Spleen (tissue), 11 donors: ENCODE measurements around the gene GMDS. TPM values are rescaled to one million over a fixed set of nuclear protein-coding genes. Genes with fewer than 3 reads are reported as not detected.

Source experiments
- DNase-seq: peaks from one replicate; pipeline ENCODE4 v3.0.0-alpha.2; 2020
- H3K27ac ChIP-seq, 8 donors: fragments of 200-600 bp; sonication (generic) in 7 of 8; 1 replicate in 4 of 8; 2 replicates in 4 of 8; pipeline versions ENCODE4 v1.5.0 to v1.8.0; 2016 to 2021; ENCODE audit warnings: inconsistent platforms in 4 of 8, mild to moderate bottlenecking in 4 of 8, moderate library complexity in 1 of 8
- H3K27me3 ChIP-seq, 7 donors: fragments of 200-600 bp; sonication (generic) in 6 of 7; replicated peaks in 1 of 7; 1 replicate in 4 of 7; 2 replicates in 3 of 7; pipeline versions ENCODE4 v1.5.0 to v1.8.0; 2016 to 2021; ENCODE audit warnings: inconsistent platforms in 3 of 7, mild to moderate bottlenecking in 1 of 7
- H3K36me3 ChIP-seq, 6 donors: fragments of 200-600 bp; sonication (generic) in 5 of 6; 1 replicate in 4 of 6; 2 replicates in 2 of 6; pipeline versions ENCODE4 v1.5.0 to v1.8.0; 2016 to 2021; ENCODE audit warnings: inconsistent platforms in 2 of 6
- H3K4me1 ChIP-seq, 6 donors: fragments of 200-600 bp; sonication (generic) in 5 of 6; 1 replicate in 3 of 6; 2 replicates in 3 of 6; pipeline versions ENCODE4 v1.5.0 to v1.8.0; 2016 to 2021; ENCODE audit warnings: inconsistent platforms in 3 of 6
- H3K4me3 ChIP-seq, 8 donors: fragments of 200-600 bp; sonication (generic) in 7 of 8; 1 replicate in 4 of 8; 2 replicates in 4 of 8; pipeline versions ENCODE4 v1.5.0 to v1.8.0; 2016 to 2021; ENCODE audit warnings: inconsistent platforms in 4 of 8, mild to moderate bottlenecking in 4 of 8, moderate library complexity in 2 of 8
- H3K9me3 ChIP-seq, 8 donors: fragments of 200-600 bp; sonication (generic) in 7 of 8; 1 replicate in 4 of 8; 2 replicates in 4 of 8; pipeline versions ENCODE4 v1.5.0 to v1.8.0; 2016 to 2021; ENCODE audit warnings: inconsistent platforms in 4 of 8
- POLR2A ChIP-seq, 3 donors: fragments of 450-650 bp; IDR thresholded peaks; one replicate each; pipeline ENCODE4 v1.5.1; 2017; ENCODE audit warnings: antibody characterized with exemption in 3 of 3, mild to moderate bottlenecking in 1 of 3
- POLR2AphosphoS5 ChIP-seq, 3 donors: sonication (generic); formaldehyde crosslinking; IDR thresholded peaks; one replicate each; pipeline ENCODE4 v1.5.1; 2017; ENCODE audit warnings: antibody characterized with exemption in 3 of 3
- WGBS, 5 donors: extraction: QIAGEN DNeasy Blood & Tissue Kit in 3 of 5; methylation state at CpG; one replicate each; pipeline versions ENCODE4 v1.1.5 to v1.1.7; 2013 to 2018; 5-methylcytosine and 5-hydroxymethylcytosine counted together
- intact Hi-C: fragments of 100-400 bp; cut with DNase I; formaldehyde crosslinking; loops from one replicate; pipeline ENCODE4 v1.15.0; 2023; ENCODE audit warnings: low total_unique reads
- polyA plus RNA-seq, 3 donors: library from polyadenylated mRNA; stranded (reverse); fragments of 200-250 nt; gene quantifications; one replicate each; pipeline ENCODE4 v1.2.1, GENCODE V29; 2013
- total RNA-seq, 7 donors: library from RNA; depleted of rRNA in 3 of 7; stranded (reverse); fragments of >200 nt in 3 of 7; fragmentation: NEBNext Ultra II Directional in 4 of 7; extraction: Animal tissue kit (Norgen Biotek cat#: 25700) in 4 of 7; gene quantifications; one replicate each; pipeline versions ENCODE4 v1.1.0 to v1.2.1, GENCODE V29; 2016 to 2021
- TF ChIP-seq, protein P1 (sequence below), 11 experiments: fragments of 200-600 bp in 7 of 11; fragments of 450-650 bp in 4 of 11; sonication (generic) in 4 of 11; IDR thresholded peaks in 8 of 11; conservative IDR thresholded peaks in 3 of 11; 1 replicate in 7 of 11; 2 replicates in 4 of 11; pipeline versions ENCODE4 v1.4.0 to v1.8.0; 2016 to 2021; ENCODE audit warnings: antibody characterized with exemption in 11 of 11, inconsistent platforms in 4 of 11, mild to moderate bottlenecking in 1 of 11
- donor health status: healthy with polysubstance abuse.
- donor health status: DM: no; HTN: no; CAD: no; lungs with moderate emphysema.
- donor health status: DM: no; HTN: no; CAD: no.
- donor health status: Bipolar disorder and iron deficiency.
- donor health status: healthy.
- donor health status: DM: no; HTN: no; CAD: no.
- donor health status: DM: yes; HTN: yes; CAD: no.

Gene GMDS
- total and polyA plus RNA-seq, 10 donors, result 9.1 to 30.8 (median 17.7) TPM

DNA sequence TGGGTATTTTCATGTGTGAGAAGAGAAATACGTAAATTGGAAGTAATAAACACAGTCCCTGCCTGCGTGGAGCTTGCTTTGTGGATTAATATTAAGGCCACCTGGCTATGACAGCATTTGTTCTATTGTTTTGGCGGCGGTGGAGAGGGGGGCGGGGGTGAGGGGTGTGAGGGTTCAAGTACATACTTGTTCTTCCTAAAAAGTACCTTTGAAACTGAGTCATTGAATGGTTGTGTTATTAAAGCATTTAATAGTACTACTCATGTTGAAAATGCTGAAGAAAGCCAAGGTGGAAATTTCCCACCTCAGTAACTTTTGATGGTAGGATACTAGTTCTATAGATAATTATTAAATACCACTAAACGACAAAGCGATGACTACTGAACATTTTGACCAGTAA, 540.7 kb downstream of the GMDS start:
- Histone ChIP-seq H3K27ac (no peak overlapping the region), H3K9me3 (no peaks in the 10 kb centered on the region), H3K27me3 (no peaks in the 10 kb centered on the region), H3K4me3 (no peak overlapping the region), H3K4me1 (peaks cover 0 to 10% (median 0%) of the 10 kb centered on the region in 6 donors), H3K36me3 (no peaks in the 10 kb centered on the region)
- WGBS, 5 donors, result 78 to 93% (median 83%) methylated on average over 7 of the region's 7 CpGs
- DNase-seq, result no peak
- intact Hi-C loops, result no loop called here
- no peak for TF ChIP-seq POLR2AphosphoS5 (IDR thresholded peaks at IDR 0.05)
- TF ChIP-seq, protein P1, sequence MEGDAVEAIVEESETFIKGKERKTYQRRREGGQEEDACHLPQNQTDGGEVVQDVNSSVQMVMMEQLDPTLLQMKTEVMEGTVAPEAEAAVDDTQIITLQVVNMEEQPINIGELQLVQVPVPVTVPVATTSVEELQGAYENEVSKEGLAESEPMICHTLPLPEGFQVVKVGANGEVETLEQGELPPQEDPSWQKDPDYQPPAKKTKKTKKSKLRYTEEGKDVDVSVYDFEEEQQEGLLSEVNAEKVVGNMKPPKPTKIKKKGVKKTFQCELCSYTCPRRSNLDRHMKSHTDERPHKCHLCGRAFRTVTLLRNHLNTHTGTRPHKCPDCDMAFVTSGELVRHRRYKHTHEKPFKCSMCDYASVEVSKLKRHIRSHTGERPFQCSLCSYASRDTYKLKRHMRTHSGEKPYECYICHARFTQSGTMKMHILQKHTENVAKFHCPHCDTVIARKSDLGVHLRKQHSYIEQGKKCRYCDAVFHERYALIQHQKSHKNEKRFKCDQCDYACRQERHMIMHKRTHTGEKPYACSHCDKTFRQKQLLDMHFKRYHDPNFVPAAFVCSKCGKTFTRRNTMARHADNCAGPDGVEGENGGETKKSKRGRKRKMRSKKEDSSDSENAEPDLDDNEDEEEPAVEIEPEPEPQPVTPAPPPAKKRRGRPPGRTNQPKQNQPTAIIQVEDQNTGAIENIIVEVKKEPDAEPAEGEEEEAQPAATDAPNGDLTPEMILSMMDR (IDR thresholded peaks at IDR 0.05 in 8 of 11, conservative IDR thresholded peaks at IDR 0.05 in 3 of 11), result no peak

DNA sequence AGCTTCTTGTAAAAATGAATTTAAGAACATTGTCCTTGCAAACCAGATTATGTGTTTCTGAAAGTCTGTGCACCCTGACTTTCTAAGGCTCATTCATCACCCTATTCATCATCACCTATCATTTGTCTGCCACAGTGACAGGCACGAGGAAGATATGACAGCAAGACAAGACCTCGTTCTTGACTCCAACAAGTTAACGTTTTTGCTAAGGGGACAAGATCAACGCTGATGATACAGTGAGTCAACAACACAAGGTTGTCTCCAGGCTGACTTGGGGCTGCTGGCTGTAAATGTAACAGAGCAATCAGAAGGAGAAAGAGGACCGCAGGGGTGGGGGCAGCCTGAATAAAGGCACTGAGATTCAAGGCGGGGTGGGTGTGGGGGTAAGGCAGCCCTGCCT, 541.5 kb downstream of the GMDS start:
- no peak overlapping the region for H3K27ac ChIP-seq
- no peaks in the 10 kb centered on the region for H3K36me3 ChIP-seq
- DNase-seq, result no peak
- 87 to 88% (median 87%) methylated on average over 6 of the region's 6 CpGs for WGBS, 5 donors
- H3K9me3 ChIP-seq, result no peaks in the 10 kb centered on the region
- no peaks in the 10 kb centered on the region for H3K27me3 ChIP-seq
- TF ChIP-seq POLR2A (IDR thresholded peaks at IDR 0.05), result no peak
- TF ChIP-seq, protein P1 (IDR thresholded peaks at IDR 0.05 in 8 of 11, conservative IDR thresholded peaks at IDR 0.05 in 3 of 11), result no peak
- no peak for TF ChIP-seq POLR2AphosphoS5 (IDR thresholded peaks at IDR 0.05)
- intact Hi-C loops, result no loop called here
- peaks cover 0 to 7% (median 0%) of the 10 kb centered on the region in 6 donors for H3K4me1 ChIP-seq
- no peak overlapping the region for H3K4me3 ChIP-seq

DNA sequence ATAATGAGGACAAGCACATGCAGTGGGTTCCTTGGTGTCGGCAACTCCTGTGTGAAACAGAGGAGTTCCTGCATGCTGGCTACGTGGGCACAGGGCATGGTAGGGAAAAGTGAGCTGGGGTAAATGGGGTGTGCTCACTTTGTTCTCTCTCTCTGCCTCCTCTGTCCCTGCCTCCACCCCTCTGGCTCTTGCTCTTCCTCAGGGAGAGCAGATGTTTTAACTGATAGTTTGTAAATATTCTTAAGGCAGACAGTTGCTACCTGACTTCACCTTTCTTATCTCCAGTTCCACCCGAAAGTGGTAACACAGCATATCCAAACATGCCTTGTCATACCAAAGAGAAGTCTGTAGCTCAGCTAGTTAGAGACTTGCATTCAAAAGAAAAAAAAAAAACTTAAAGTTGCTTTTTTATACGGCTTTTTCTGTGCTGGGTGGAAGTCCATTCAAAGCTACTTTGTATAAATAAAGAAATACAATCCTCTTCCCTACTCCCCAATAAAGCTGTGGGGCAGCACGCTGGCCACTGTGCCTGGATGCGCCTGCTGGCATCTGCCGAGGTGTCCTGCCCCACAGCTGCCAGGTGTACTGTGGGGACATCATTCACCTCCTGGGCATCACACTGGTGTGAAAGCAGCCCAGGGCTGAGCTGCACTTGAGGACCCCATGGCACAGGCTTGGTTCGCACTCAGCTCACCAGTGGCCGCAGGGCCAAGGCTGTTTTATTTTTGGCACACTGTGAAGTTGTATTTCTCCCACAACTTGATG, 542.1 kb downstream of the GMDS start:
- Histone ChIP-seq H3K27me3 (no peaks in the 10 kb centered on the region), H3K4me3 (no peak overlapping the region), H3K4me1 (peaks cover 0 to under 1% (median 0%) of the 10 kb centered on the region in 6 donors), H3K9me3 (no peaks in the 10 kb centered on the region), H3K27ac (no peak overlapping the region), H3K36me3 (no peaks in the 10 kb centered on the region)
- WGBS, 5 donors, result 82 to 90% (median 84%) methylated on average over 8 to 9 of the region's 9 CpGs
- no peak for DNase-seq
- TF ChIP-seq, protein P1 (IDR thresholded peaks at IDR 0.05 in 8 of 11, conservative IDR thresholded peaks at IDR 0.05 in 3 of 11), result no peak
- TF ChIP-seq POLR2A (IDR thresholded peaks at IDR 0.05) (no peak), POLR2AphosphoS5 (IDR thresholded peaks at IDR 0.05) (no peak)
- intact Hi-C loops, result no loop called here

DNA sequence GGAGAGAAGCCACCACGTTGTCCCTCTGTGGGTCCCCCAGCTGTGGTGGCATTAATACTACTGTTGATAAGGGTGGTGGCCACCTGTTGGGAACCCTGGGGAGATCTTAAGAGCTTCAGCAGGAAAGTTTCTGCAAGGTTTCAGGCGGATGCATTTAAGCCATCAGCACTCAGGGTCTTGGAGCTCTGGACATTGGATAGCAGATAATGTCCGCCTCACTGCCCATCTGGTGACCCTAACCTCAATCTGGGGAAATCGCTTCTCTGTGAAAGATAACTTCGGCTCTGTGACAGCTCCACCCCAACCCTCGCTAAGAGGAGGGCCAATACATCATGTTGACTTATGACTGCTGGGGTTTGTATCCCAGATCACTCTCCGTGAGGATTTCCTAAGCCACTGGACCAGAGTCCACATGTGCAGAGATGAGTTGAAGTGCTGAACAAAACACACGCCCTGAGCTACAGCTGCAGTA, 542.8 kb downstream of the GMDS start:
- no peaks in the 10 kb centered on the region for H3K36me3 ChIP-seq
- H3K4me1 ChIP-seq, result no peaks in the 10 kb centered on the region
- WGBS, 5 donors, result 74 to 86% (median 83%) methylated on average over 8 of the region's 8 CpGs
- no peak overlapping the region for H3K27ac ChIP-seq
- DNase-seq, result no peak
- TF ChIP-seq, protein P1 (IDR thresholded peaks at IDR 0.05 in 8 of 11, conservative IDR thresholded peaks at IDR 0.05 in 3 of 11), result no peak
- TF ChIP-seq POLR2AphosphoS5 (IDR thresholded peaks at IDR 0.05), result no peak
- TF ChIP-seq POLR2A (IDR thresholded peaks at IDR 0.05), result no peak
- no peak overlapping the region for H3K4me3 ChIP-seq
- intact Hi-C loops, result no loop called here
- no peaks in the 10 kb centered on the region for H3K27me3 ChIP-seq
- no peaks in the 10 kb centered on the region for H3K9me3 ChIP-seq
